Measurements from ENCODE around the gene GPRC5A.

DNA sequence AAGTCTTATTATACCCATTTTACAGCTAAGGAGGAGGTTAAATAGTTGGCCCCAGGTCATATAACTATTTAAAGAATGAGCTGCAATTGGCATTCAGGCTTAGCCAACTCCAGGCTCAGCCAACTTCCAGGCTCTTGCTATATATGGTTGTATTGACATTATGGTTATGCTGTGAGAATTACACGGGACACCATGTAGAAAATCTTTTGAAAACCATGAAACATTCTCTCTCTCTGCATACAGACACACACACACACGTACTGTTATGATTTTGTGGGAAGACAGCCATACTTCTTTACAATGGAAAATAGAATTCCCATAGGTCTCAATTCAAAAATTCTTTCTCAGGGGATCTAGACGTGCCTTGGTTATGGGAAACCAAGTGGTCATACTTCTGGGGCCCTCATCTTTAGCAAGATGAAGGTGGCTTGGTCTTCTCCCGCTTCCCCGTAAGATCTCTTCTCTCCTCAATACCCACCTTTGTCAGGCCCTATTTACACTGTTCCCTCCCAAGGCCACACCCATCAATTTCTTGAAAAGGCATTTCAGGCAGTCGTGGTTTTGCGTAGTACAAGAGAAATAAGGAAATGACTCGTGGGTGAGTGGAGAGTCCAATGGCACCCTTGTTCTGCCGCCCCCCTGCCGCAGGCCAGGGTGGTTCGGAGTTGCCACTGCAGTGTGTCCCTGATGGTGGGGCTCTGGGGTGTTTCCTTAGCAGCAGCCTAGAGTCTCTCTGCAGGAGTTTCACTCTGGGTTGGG lies 10.0 kb upstream of the GPRC5A start:
- TF ChIP-seq, protein P1, sequence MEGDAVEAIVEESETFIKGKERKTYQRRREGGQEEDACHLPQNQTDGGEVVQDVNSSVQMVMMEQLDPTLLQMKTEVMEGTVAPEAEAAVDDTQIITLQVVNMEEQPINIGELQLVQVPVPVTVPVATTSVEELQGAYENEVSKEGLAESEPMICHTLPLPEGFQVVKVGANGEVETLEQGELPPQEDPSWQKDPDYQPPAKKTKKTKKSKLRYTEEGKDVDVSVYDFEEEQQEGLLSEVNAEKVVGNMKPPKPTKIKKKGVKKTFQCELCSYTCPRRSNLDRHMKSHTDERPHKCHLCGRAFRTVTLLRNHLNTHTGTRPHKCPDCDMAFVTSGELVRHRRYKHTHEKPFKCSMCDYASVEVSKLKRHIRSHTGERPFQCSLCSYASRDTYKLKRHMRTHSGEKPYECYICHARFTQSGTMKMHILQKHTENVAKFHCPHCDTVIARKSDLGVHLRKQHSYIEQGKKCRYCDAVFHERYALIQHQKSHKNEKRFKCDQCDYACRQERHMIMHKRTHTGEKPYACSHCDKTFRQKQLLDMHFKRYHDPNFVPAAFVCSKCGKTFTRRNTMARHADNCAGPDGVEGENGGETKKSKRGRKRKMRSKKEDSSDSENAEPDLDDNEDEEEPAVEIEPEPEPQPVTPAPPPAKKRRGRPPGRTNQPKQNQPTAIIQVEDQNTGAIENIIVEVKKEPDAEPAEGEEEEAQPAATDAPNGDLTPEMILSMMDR (IDR thresholded peaks at IDR 0.05 in 8 of 11, conservative IDR thresholded peaks at IDR 0.05 in 3 of 11): no peak
- TF ChIP-seq POLR2A (IDR thresholded peaks at IDR 0.05): no peak

Data from spleen (tissue), 7 donors.